Heart right ventricle (tissue), 16 donors: ENCODE results near the gene STARD8. TPM values are rescaled to one million over a fixed set of nuclear protein-coding genes. Genes with fewer than 3 reads are reported as not detected.

Experiments used
- ATAC-seq, 8 donors: fragments of 200-7000 bp; cut with Tn5 transposase; one replicate each; pipeline ENCODE4 v1.9.1; 2020; ENCODE audit warnings: mild to moderate bottlenecking in 8 of 8, moderate library complexity in 8 of 8, moderate number of reproducible peaks in 1 of 8
- DNase-seq, 2 donors: peaks; one replicate each; pipeline ENCODE4 v3.0.0-alpha.2; 2020
- H3K27ac ChIP-seq, 10 donors: fragments of 200-600 bp; sonication (generic) in 2 of 10; one replicate each; pipeline versions ENCODE4 v1.5.0 to v1.8.0; 2020 to 2022; ENCODE audit warnings: mild to moderate bottlenecking in 3 of 10
- H3K27me3 ChIP-seq, 7 donors: fragments of 200-600 bp; one replicate each; pipeline ENCODE4 v1.8.0; 2021 to 2022; ENCODE audit warnings: mild to moderate bottlenecking in 2 of 7
- H3K36me3 ChIP-seq, 9 donors: fragments of 200-600 bp; sonication (generic) in 1 of 9; one replicate each; pipeline versions ENCODE4 v1.5.0 to v1.8.0; 2020 to 2022; ENCODE audit warnings: mild to moderate bottlenecking in 2 of 9
- H3K4me1 ChIP-seq, 9 donors: fragments of 200-600 bp; sonication (generic) in 1 of 9; one replicate each; pipeline versions ENCODE4 v1.5.0 to v1.8.0; 2020 to 2022; ENCODE audit warnings: mild to moderate bottlenecking in 4 of 9
- H3K4me3 ChIP-seq, 10 donors: fragments of 200-600 bp; sonication (generic) in 2 of 10; one replicate each; pipeline versions ENCODE4 v1.5.0 to v1.8.0; 2020 to 2022; ENCODE audit warnings: mild to moderate bottlenecking in 7 of 10, moderate library complexity in 2 of 10
- H3K9me3 ChIP-seq, 11 donors: fragments of 200-600 bp in 10 of 11; sonication (generic) in 2 of 11; one replicate each; pipeline versions ENCODE4 v1.5.0 to v1.8.0; 2013 to 2022; ENCODE audit warnings: mild to moderate bottlenecking in 2 of 11, control low read depth in 1 of 11, moderate library complexity in 1 of 11
- CTCF ChIP-seq, 9 donors: fragments of 200-600 bp; sonication (generic) in 2 of 9; IDR thresholded peaks; one replicate each; pipeline versions ENCODE4 v1.5.0 to v1.8.0; 2021 to 2022; ENCODE audit warnings: antibody characterized with exemption in 9 of 9, mild to moderate bottlenecking in 5 of 9, moderate library complexity in 1 of 9
- WGBS, 2 donors: extraction: QIAGEN DNeasy Blood & Tissue Kit; methylation state at CpG; one replicate each; pipeline ENCODE4 v1.1.7; 2013; ENCODE audit warnings: inconsistent platforms in 1 of 2; 5-methylcytosine and 5-hydroxymethylcytosine counted together
- intact Hi-C, 10 donors: fragments of 100-400 bp; cut with DNase I; formaldehyde crosslinking; loops; one replicate each; pipeline versions ENCODE4 v1.11.1 to v1.14.2; 2022
- polyA plus RNA-seq, 2 donors: library from polyadenylated mRNA; stranded (reverse); fragments of 200-250 nt; gene quantifications; one replicate each; pipeline ENCODE4 v1.2.3, GENCODE V29; 2013
- total RNA-seq, 10 donors: library from RNA; stranded (reverse); fragmentation: NEBNext Ultra II Directional in 3 of 10; extraction: Animal tissue kit (Norgen Biotek cat#: 25700) in 3 of 10; gene quantifications; one replicate each; pipeline versions ENCODE4 v1.2.1 to v1.2.4, GENCODE V29; 2021 to 2023
- donor health status: Arrhythmogenic right ventricular cardiomyopathy.
- donor health status: ischemic (EF 13 %, LVEDD 7.1; RV severe dilation, severe dysfunction).
- donor health status: healthy with polysubstance abuse.
- donor health status: DM: no; HTN: yes; CAD: no.
- donor health status: DM: no; HTN: no; CAD: no.
- donor health status: ischemic (EF 25% LVEDD 6.9; RV normal size, moderate dysfunction).
- donor health status: ischemic (EF 25% LVEDD 5.7; RV mildly dilated, moderate dysfunction).
- donor health status: healthy.
- donor health status: DM: yes; HTN: yes; CAD: no.
- donor health status: Ischemic cardiomyopathy.
- donor health status: ischemic (EF 35%, LVEDD 5.7; RV mildly dilated, moderate dysfunction).
- donor health status: nonischemic (EF 11% LVEDD 7.7; RV severe dilation, severe dysfunction).
- donor health status: DM: yes; HTN: yes; CAD: no.
- donor health status: PGD.
- donor health status: ischemic (EF 29% LVEDD 5.4; RV normal size, mild dysfunction).
- donor health status: nonischemic (EF 23%, LVEDD 6.1; RV moderate dilation, normal function).

The STARD8 gene
- total and polyA plus RNA-seq, 12 donors: 4.7 to 11.7 (median 7.6) TPM

DNA sequence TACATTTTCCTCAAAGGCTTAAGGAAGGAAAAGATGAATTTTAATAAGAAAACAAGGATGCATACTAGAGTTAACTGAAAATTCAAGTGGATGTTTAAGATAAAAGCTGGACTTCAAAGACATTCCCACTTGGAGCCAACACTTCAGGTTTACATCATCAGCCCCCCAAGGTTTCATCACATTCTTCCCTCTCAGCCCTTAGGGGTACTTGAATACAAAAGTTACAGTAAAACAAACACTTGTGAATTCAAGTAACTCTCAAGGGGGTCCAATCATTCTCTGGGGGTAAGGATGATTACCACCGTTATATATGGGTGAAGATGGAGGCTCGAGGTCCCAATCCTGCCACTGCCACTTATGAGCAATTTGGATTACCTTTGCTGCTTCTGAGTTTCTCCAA lies 36.1 kb downstream of the STARD8 start:
- ATAC-seq (no peak), DNase-seq (no peak)
- intact Hi-C loops: no loop called here
- no peak for TF ChIP-seq CTCF (IDR thresholded peaks at IDR 0.05)
- 66 to 80% methylated on average over 2 of the region's 2 CpGs for WGBS, 2 donors
- Histone ChIP-seq H3K36me3 (no peaks in the 10 kb centered on the region), H3K9me3 (no peaks in the 10 kb centered on the region), H3K27me3 (peaks cover 0 to 37% (median 0%) of the 10 kb centered on the region in 7 donors), H3K4me3 (no peak overlapping the region), H3K27ac (peak overlapping the region in 8 of 10 donors; percentile 39 to 90 (median 74)), H3K4me1 (peaks cover 0 to 67% (median 53%) of the 10 kb centered on the region in 9 donors)

- no peak for TF ChIP-seq CTCF (IDR thresholded peaks at IDR 0.05)
- peaks cover 0 to 67% (median 53%) of the 10 kb centered on the region in 9 donors for H3K4me1 ChIP-seq
- H3K36me3 ChIP-seq: no peaks in the 10 kb centered on the region
Observed at GRCh38 chrX:68684291-68684918, 36.9 kb downstream of the STARD8 start.

GRCh38 chrX:68684919-68685304 lies 37.4 kb downstream of the STARD8 start:
- peaks cover 0 to 67% (median 53%) of the 10 kb centered on the region in 9 donors for H3K4me1 ChIP-seq
- TF ChIP-seq CTCF (IDR thresholded peaks at IDR 0.05): no peak
- intact Hi-C loops: no loop called here
- H3K4me3 ChIP-seq: no peak overlapping the region
- ATAC-seq: no peak
- WGBS, 2 donors: 64 to 80% methylated on average over 2 of the region's 2 CpGs
- peak overlapping the region in 8 of 10 donors; percentile 37 to 90 (median 80) for H3K27ac ChIP-seq
- H3K27me3 ChIP-seq: peaks cover 0 to 36% (median 0%) of the 10 kb centered on the region in 7 donors
- H3K9me3 ChIP-seq: no peaks in the 10 kb centered on the region
- no peak for DNase-seq
- H3K36me3 ChIP-seq: no peaks in the 10 kb centered on the region

More at GRCh38 chrX:68684291-68684918, 36.9 kb downstream of the STARD8 start:
- no peaks in the 10 kb centered on the region for H3K9me3 ChIP-seq
- 39 to 40% methylated on average over 14 to 15 of the region's 15 CpGs for WGBS, 2 donors
- DNase-seq (peak; percentile 71 to 73), ATAC-seq (peak; percentile 70 to 90 (median 79))
- H3K27me3 ChIP-seq: peaks cover 0 to 37% (median 0%) of the 10 kb centered on the region in 7 donors
- H3K27ac ChIP-seq: peak overlapping the region in 9 of 10 donors; percentile 37 to 90 (median 74)
- intact Hi-C loops: no loop called here
- no peak overlapping the region for H3K4me3 ChIP-seq

DNA sequence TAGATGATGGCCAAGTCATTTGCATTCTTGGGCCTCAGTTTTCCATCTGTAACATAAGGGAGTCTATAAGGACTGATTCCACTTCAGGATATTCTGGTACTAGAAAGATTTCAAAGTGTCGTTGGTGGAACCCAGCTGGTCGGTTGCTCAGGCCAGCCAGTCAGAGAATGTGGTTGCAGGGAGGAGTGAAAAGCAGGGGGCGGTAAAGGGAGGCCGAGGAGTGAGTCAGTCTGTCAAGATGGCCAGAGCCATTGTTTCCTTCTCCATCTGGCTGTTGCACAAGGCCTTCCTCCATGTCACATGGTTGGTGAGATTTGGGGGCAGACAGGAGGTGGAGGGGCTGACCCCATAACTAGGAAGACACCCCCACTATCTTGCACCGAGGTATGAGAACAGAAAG lies 38.2 kb downstream of the STARD8 start:
- peaks cover 0 to 64% (median 50%) of the 10 kb centered on the region in 9 donors for H3K4me1 ChIP-seq
- peaks cover 0 to 29% (median 0%) of the 10 kb centered on the region in 7 donors for H3K27me3 ChIP-seq
- 33 to 49% methylated on average over 5 of the region's 5 CpGs for WGBS, 2 donors
- intact Hi-C loops: no loop called here
- no peaks in the 10 kb centered on the region for H3K9me3 ChIP-seq
- no peaks in the 10 kb centered on the region for H3K36me3 ChIP-seq
- ATAC-seq: peak in 6 of 8 donors; percentile 19 to 63 (median 53)
- peak in 5 of 9 donors; percentile 8 to 35 (median 25) for TF ChIP-seq CTCF (IDR thresholded peaks at IDR 0.05)
- DNase-seq: peak in 1 of 2 donors; percentile 36
- H3K27ac ChIP-seq: peak overlapping the region in 9 of 10 donors; percentile 65 to 92 (median 83)
- peak overlapping the region in 7 of 10 donors; percentile 45 to 58 (median 55) for H3K4me3 ChIP-seq
